Measurements from ENCODE around the gene ALKBH6. TPM values are rescaled to one million over a fixed set of nuclear protein-coding genes. Genes with fewer than 3 reads are reported as not detected.

Gene ALKBH6
- polyA plus RNA-seq, 1 donor (not counting 4 experiments of a cell fraction or from before 2014, with no cell fraction given), result 36.7 TPM

GRCh38 chr19:35973487-35973886 is 40.5 kb downstream of the ALKBH6 start:
- H3K79me2 ChIP-seq (ENCODE audit: control insufficient read depth, insufficient read depth, low read length), result no peaks in the 10 kb centered on the region
- dilution Hi-C loops (cut with MboI; ENCODE audit: extremely low pct_ligation_motif_present, low sequenced_read_pairs), result no loop called here
- no peaks in the 10 kb centered on the region for H3K36me3 ChIP-seq (ENCODE audit: control insufficient read depth in 2 of 2, extremely low read depth in 1 of 2, insufficient read depth in 2 of 2, low read length in 2 of 2)
- TF ChIP-seq EZH2 (IDR thresholded peaks at IDR 0.05; ENCODE audit: low read length), result no peak
- TF ChIP-seq CTCF (optimal IDR thresholded peaks at IDR 0.05 in 1 of 3, IDR thresholded peaks at IDR 0.05 in 1 of 3, conservative IDR thresholded peaks at IDR 0.05 in 1 of 3; ENCODE audit: extremely low read depth in 1 of 3, insufficient read depth in 2 of 3, low read length in 3 of 3), result no peak
- H3K9ac ChIP-seq (ENCODE audit: control insufficient read depth, extremely low read depth, insufficient read depth, low read length), result no peak overlapping the region
- H3K9me3 ChIP-seq (ENCODE audit: control insufficient read depth, low read depth, low read length), result no peaks in the 10 kb centered on the region
- FAIRE-seq (no peak), DNase-seq (ENCODE audit: low read depth, low spot score) (no peak)
- H3K4me2 ChIP-seq (ENCODE audit: control insufficient read depth, extremely low read depth, insufficient read depth, low read depth, low read length), result no peak overlapping the region
- H3K4me1 ChIP-seq (ENCODE audit: control insufficient read depth, extremely low read depth, insufficient read depth, low read length), result no peaks in the 10 kb centered on the region
- no peak overlapping the region for H3K27ac ChIP-seq (ENCODE audit: control insufficient read depth, insufficient read depth, low read length)
- no peaks in the 10 kb centered on the region for H4K20me1 ChIP-seq (ENCODE audit: control insufficient read depth, extremely low read depth, insufficient read depth, low read length)
- peaks cover 6% of the 10 kb centered on the region for H3K27me3 ChIP-seq (ENCODE audit: control insufficient read depth, extremely low read depth, insufficient read depth, low read length)
- H2AFZ ChIP-seq (ENCODE audit: control insufficient read depth, low read length), result no peak overlapping the region
- H3K4me3 ChIP-seq (ENCODE audit: control insufficient read depth in 2 of 3, extremely low read depth in 1 of 3, insufficient read depth in 2 of 3, low read depth in 1 of 3, low read length in 3 of 3), result no peak overlapping the region
- no peaks in the 10 kb centered on the region for H3K9me1 ChIP-seq (ENCODE audit: control insufficient read depth, extremely low read depth, insufficient read depth, low read length)

- dilution Hi-C loops (cut with MboI; ENCODE audit: extremely low pct_ligation_motif_present, low sequenced_read_pairs), result no loop called here
- H3K27ac ChIP-seq (ENCODE audit: control insufficient read depth, insufficient read depth, low read length), result no peak overlapping the region
- no peaks in the 10 kb centered on the region for H3K4me1 ChIP-seq (ENCODE audit: control insufficient read depth, extremely low read depth, insufficient read depth, low read length)
- TF ChIP-seq EZH2 (IDR thresholded peaks at IDR 0.05; ENCODE audit: low read length) (no peak), CTCF (optimal IDR thresholded peaks at IDR 0.05 in 1 of 3, IDR thresholded peaks at IDR 0.05 in 1 of 3, conservative IDR thresholded peaks at IDR 0.05 in 1 of 3; ENCODE audit: extremely low read depth in 1 of 3, insufficient read depth in 2 of 3, low read length in 3 of 3) (no peak)
- DNase-seq (ENCODE audit: low read depth, low spot score) (no peak), FAIRE-seq (no peak)
- H2AFZ ChIP-seq (ENCODE audit: control insufficient read depth, low read length), result no peak overlapping the region
- no peaks in the 10 kb centered on the region for H3K36me3 ChIP-seq (ENCODE audit: control insufficient read depth in 2 of 2, extremely low read depth in 1 of 2, insufficient read depth in 2 of 2, low read length in 2 of 2)
- H3K27me3 ChIP-seq (ENCODE audit: control insufficient read depth, extremely low read depth, insufficient read depth, low read length), result no peaks in the 10 kb centered on the region
- H3K9ac ChIP-seq (ENCODE audit: control insufficient read depth, extremely low read depth, insufficient read depth, low read length), result no peak overlapping the region
- H3K9me1 ChIP-seq (ENCODE audit: control insufficient read depth, extremely low read depth, insufficient read depth, low read length), result no peaks in the 10 kb centered on the region
- no peaks in the 10 kb centered on the region for H3K79me2 ChIP-seq (ENCODE audit: control insufficient read depth, insufficient read depth, low read length)
- no peaks in the 10 kb centered on the region for H3K9me3 ChIP-seq (ENCODE audit: control insufficient read depth, low read depth, low read length)
- H4K20me1 ChIP-seq (ENCODE audit: control insufficient read depth, extremely low read depth, insufficient read depth, low read length), result no peaks in the 10 kb centered on the region
- H3K4me3 ChIP-seq (ENCODE audit: control insufficient read depth in 2 of 3, extremely low read depth in 1 of 3, insufficient read depth in 2 of 3, low read depth in 1 of 3, low read length in 3 of 3), result no peak overlapping the region
- no peak overlapping the region for H3K4me2 ChIP-seq (ENCODE audit: control insufficient read depth, extremely low read depth, insufficient read depth, low read depth, low read length)
Observed at GRCh38 chr19:35966771-35967170, 47.2 kb downstream of the ALKBH6 start.
